Endothelial cell of umbilical vein (primary cell): Measurements from ENCODE around the gene PPP5C. TPM values are rescaled to one million over a fixed set of nuclear protein-coding genes. Genes with fewer than 3 reads are reported as not detected.

ENCODE experiments used
- BruUV-seq: library from RNA; stranded (reverse); fragments of 400-500 nt; replicated peaks from 2 replicates; lab custom pipeline; 2021; lab: Mats Ljungman, UMichigan
- CTCF ChIA-PET: fragments of 300-600, 350-600 bp; sonication (Branson Sonifier 250); formaldehyde crosslinking; loops from one replicate; lab custom pipeline; 2021; ENCODE audit warnings: antibody characterized with exemption, inconsistent platforms; lab: Charles Lee
- POLR2A ChIA-PET: fragments of 300-600, 350-600 bp; sonication (Branson Sonifier 250); formaldehyde crosslinking; loops from one replicate; lab custom pipeline; 2021; ENCODE audit warnings: antibody characterized with exemption, inconsistent platforms; lab: Charles Lee
- DNase-seq: peaks from one replicate; pipeline ENCODE4 v3.0.0-alpha.2; 2011; ENCODE audit warnings: low read depth, low spot score
- FAIRE-seq: peaks from 2 replicates; lab custom pipeline; 2011; peaks lifted over from hg19 to GRCh38; lab: Jason Lieb, UNC
- H2AFZ ChIP-seq: 2 replicates; pipeline ENCODE4 v1.6.0; 2012; ENCODE audit warnings: low read depth, low read length, control low read depth, inconsistent platforms
- H3K27ac ChIP-seq: 2 replicates; pipeline ENCODE4 v1.5.1; 2011; ENCODE audit warnings: low read depth, mild to moderate bottlenecking, control low read depth, low read length, moderate library complexity; ENCODE audit not compliant: insufficient read depth
- H3K27me3 ChIP-seq, 2 experiments: 2 replicates each; pipeline versions ENCODE4 v1.6.0 to v1.6.1; 2011; ENCODE audit warnings: low read length in 2 of 2, mixed read lengths in 1 of 2; ENCODE audit not compliant: control insufficient read depth in 2 of 2, insufficient read depth in 2 of 2
- H3K36me3 ChIP-seq, 2 experiments: 2 replicates in 1 of 2; 3 replicates in 1 of 2; pipeline ENCODE4 v1.5.1; 2011; ENCODE audit warnings: low read length in 2 of 2, mild to moderate bottlenecking in 1 of 2, moderate library complexity in 1 of 2; ENCODE audit not compliant: control insufficient read depth in 2 of 2, insufficient read depth in 2 of 2; ENCODE audit errors: extremely low read depth in 1 of 2
- H3K4me1 ChIP-seq: 3 replicates; pipeline ENCODE4 v1.5.1; 2011; ENCODE audit warnings: mild to moderate bottlenecking, low read length; ENCODE audit not compliant: control insufficient read depth, insufficient read depth; ENCODE audit errors: extremely low read depth
- H3K4me2 ChIP-seq: 2 replicates; pipeline ENCODE4 v1.6.1; 2011; ENCODE audit warnings: low read length, control low read depth, mixed read lengths; ENCODE audit not compliant: insufficient read depth
- H3K4me3 ChIP-seq, 3 experiments: fragments of 200-600 bp in 1 of 3; sonication (generic), shearing (Covaris generic) in 1 of 3; replicated peaks in 1 of 3; 2 replicates each; pipeline ENCODE4 v1.5.1; 2011 to 2016; ENCODE audit warnings: control low read depth in 3 of 3, low read length in 3 of 3, mild to moderate bottlenecking in 2 of 3, inconsistent platforms in 1 of 3, low read depth in 1 of 3, moderate library complexity in 1 of 3; ENCODE audit not compliant: insufficient read depth in 1 of 3
- H3K79me2 ChIP-seq: 2 replicates; pipeline ENCODE4 v1.6.0; 2012; ENCODE audit warnings: low read length, inconsistent platforms; ENCODE audit not compliant: control insufficient read depth, insufficient read depth
- H3K9ac ChIP-seq: replicated peaks from 2 replicates; pipeline ENCODE3; 2011; ENCODE audit warnings: low read length, control low read depth; ENCODE audit not compliant: insufficient read depth; ENCODE audit errors: extremely low read depth
- H3K9me1 ChIP-seq: replicated peaks from 3 replicates; pipeline ENCODE4 v1.6.0; 2011; ENCODE audit warnings: mild to moderate bottlenecking, low read length; ENCODE audit not compliant: control insufficient read depth, insufficient read depth; ENCODE audit errors: extremely low read depth
- H3K9me3 ChIP-seq: replicated peaks from 2 replicates; pipeline ENCODE4 v1.5.1; 2012; ENCODE audit warnings: low read length, inconsistent platforms; ENCODE audit not compliant: control insufficient read depth, insufficient read depth
- H4K20me1 ChIP-seq: replicated peaks from 2 replicates; pipeline ENCODE3; 2011; ENCODE audit warnings: mild to moderate bottlenecking, low read length; ENCODE audit not compliant: control insufficient read depth, insufficient read depth; ENCODE audit errors: extremely low read depth
- EZH2 ChIP-seq: IDR thresholded peaks from 2 replicates; pipeline ENCODE4 v1.6.1; 2012; ENCODE audit warnings: borderline replicate concordance, low read depth, mild to moderate bottlenecking, moderate library complexity, low read length, inconsistent platforms; ENCODE audit not compliant: severe bottlenecking
- FOS ChIP-seq: IDR thresholded peaks from 2 replicates; pipeline ENCODE4 v1.6.1; 2011; ENCODE audit warnings: mild to moderate bottlenecking, low read length, moderate library complexity, borderline replicate concordance; ENCODE audit not compliant: insufficient read depth
- GATA2 ChIP-seq: IDR thresholded peaks from 2 replicates; pipeline ENCODE4 v1.7.0; 2011; ENCODE audit warnings: low read depth, mild to moderate bottlenecking, moderate library complexity, mixed read lengths, low read length; ENCODE audit not compliant: insufficient read length, insufficient read depth
- JUN ChIP-seq: IDR thresholded peaks from 2 replicates; pipeline ENCODE4 v1.6.1; 2011; ENCODE audit warnings: borderline replicate concordance, low read depth; ENCODE audit not compliant: insufficient read length, insufficient read depth
- MYC ChIP-seq: IDR thresholded peaks from one replicate; pipeline ENCODE4 v1.6.1; 2011; ENCODE audit warnings: mild to moderate bottlenecking, low read depth, low read length
- POLR2A ChIP-seq: IDR thresholded peaks from 2 replicates; pipeline ENCODE4 v1.6.1; 2012; ENCODE audit warnings: low read depth, mild to moderate bottlenecking, control low read depth, low read length
- POLR2AphosphoS5 ChIP-seq: IDR thresholded peaks from 2 replicates; pipeline ENCODE4 v1.6.1; 2012; ENCODE audit warnings: low read depth, mild to moderate bottlenecking, control low read depth, low read length, moderate library complexity; ENCODE audit not compliant: insufficient read depth
- dilution Hi-C: fragments of 300-500 bp; cut with MboI; formaldehyde crosslinking; loops from one replicate; pipeline ENCODE4 v1.15.0; 2019; ENCODE audit warnings: low sequenced_read_pairs; ENCODE audit not compliant: extremely low pct_ligation_motif_present
- intact Hi-C: fragments of 100-400 bp; cut with micrococcal nuclease; formaldehyde crosslinking; loops from one replicate; pipeline ENCODE4 v1.10.0; 2022
- polyA plus RNA-seq, 4 experiments: library from polyadenylated mRNA; depleted of rRNA in 3 of 4; stranded (reverse) in 3 of 4; unstranded in 1 of 4; fragments of >200 nt; gene quantifications; 2 replicates each; pipeline versions ENCODE4 v1.2.1 to v1.2.3, GENCODE V29; 2011 to 2012; ENCODE audit warnings: missing spikeins in 1 of 4
- total RNA-seq: library from RNA; stranded (reverse); gene quantifications from 2 replicates; pipeline ENCODE4 v1.2.3, GENCODE V29; 2021
- TF ChIP-seq, protein P1 (sequence below), 2 donors: IDR thresholded peaks; 1 replicate in 1 of 2; 2 replicates in 1 of 2; pipeline ENCODE4 v1.5.1; 2011; ENCODE audit warnings: low read length in 2 of 2, mild to moderate bottlenecking in 2 of 2, moderate library complexity in 2 of 2, control low read depth in 1 of 2, inconsistent platforms in 1 of 2, low read depth in 1 of 2; ENCODE audit not compliant: insufficient read depth in 1 of 2; ENCODE audit errors: extremely low read depth in 1 of 2
- TF ChIP-seq, protein P2 (sequence below): IDR thresholded peaks from 2 replicates; pipeline ENCODE4 v1.6.1; 2011; ENCODE audit not compliant: insufficient read depth, insufficient read length

Gene PPP5C
- total and polyA plus RNA-seq, 2 donors (not counting 3 experiments of a cell fraction or from before 2014, with no cell fraction given): 114 to 172 TPM

DNA sequence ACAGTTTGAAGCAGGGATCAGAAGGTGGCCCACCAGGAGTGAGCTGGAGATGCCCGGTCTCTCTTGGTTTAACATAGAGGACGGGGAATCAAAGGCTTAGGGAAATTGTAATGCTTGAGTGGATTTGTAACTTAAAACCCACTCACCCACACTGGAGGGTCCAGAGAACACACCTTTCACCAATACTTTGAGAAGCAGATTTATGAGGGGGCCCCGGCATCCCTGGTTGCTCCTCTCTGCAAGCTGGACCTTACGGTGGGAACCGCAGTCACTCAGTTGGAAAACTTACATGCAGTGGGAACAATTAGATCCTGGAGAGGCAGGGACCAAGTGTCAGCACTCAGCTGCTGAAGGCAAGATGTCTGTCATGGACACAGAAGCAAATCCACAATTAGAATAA, 20.5 kb downstream of the PPP5C start:
- Histone ChIP-seq H3K4me2 (no peak overlapping the region), H4K20me1 (no peaks in the 10 kb centered on the region), H3K27me3 (no peaks in the 10 kb centered on the region), H3K36me3 (peaks cover 11 to 15% of the 10 kb centered on the region in 2 experiments), H3K9me1 (no peaks in the 10 kb centered on the region), H3K4me1 (peaks cover 15% of the 10 kb centered on the region), H3K27ac (no peak overlapping the region), H3K4me3 (no peak overlapping the region), H3K9ac (no peak overlapping the region), H2AFZ (no peak overlapping the region), H3K79me2 (peaks cover 61% of the 10 kb centered on the region), H3K9me3 (no peaks in the 10 kb centered on the region)
- no peak for DNase-seq
- dilution Hi-C loops (no loop called here), intact Hi-C loops (no loop called here)
- FAIRE-seq: peak; percentile 8
- BruUV-seq: no TSS peak
- no peak for TF ChIP-seq POLR2AphosphoS5
- no peak for TF ChIP-seq GATA2
- no peak for TF ChIP-seq JUN
- TF ChIP-seq MYC: no peak
- no peak for TF ChIP-seq POLR2A
- TF ChIP-seq, protein P1, sequence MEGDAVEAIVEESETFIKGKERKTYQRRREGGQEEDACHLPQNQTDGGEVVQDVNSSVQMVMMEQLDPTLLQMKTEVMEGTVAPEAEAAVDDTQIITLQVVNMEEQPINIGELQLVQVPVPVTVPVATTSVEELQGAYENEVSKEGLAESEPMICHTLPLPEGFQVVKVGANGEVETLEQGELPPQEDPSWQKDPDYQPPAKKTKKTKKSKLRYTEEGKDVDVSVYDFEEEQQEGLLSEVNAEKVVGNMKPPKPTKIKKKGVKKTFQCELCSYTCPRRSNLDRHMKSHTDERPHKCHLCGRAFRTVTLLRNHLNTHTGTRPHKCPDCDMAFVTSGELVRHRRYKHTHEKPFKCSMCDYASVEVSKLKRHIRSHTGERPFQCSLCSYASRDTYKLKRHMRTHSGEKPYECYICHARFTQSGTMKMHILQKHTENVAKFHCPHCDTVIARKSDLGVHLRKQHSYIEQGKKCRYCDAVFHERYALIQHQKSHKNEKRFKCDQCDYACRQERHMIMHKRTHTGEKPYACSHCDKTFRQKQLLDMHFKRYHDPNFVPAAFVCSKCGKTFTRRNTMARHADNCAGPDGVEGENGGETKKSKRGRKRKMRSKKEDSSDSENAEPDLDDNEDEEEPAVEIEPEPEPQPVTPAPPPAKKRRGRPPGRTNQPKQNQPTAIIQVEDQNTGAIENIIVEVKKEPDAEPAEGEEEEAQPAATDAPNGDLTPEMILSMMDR (IDR thresholded peaks at IDR 0.05; ENCODE audit: extremely low read depth in 1 of 2, insufficient read depth in 1 of 2, low read depth in 1 of 2, low read length in 2 of 2): no peak
- TF ChIP-seq, protein P2, sequence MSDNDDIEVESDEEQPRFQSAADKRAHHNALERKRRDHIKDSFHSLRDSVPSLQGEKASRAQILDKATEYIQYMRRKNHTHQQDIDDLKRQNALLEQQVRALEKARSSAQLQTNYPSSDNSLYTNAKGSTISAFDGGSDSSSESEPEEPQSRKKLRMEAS: no peak
- TF ChIP-seq FOS: no peak
- TF ChIP-seq EZH2: no peak
- ChIA-PET POLR2A (no interaction called here), CTCF (interaction anchor here (1.0 to 1.7 kb wide), 2 partner anchors 10 to 87 kb away, joined by 3 to 4 read pairs; no protein-coding TSS in a partner anchor)
